ENCODE results near the gene TEKT2.

Gene TEKT2

DNA sequence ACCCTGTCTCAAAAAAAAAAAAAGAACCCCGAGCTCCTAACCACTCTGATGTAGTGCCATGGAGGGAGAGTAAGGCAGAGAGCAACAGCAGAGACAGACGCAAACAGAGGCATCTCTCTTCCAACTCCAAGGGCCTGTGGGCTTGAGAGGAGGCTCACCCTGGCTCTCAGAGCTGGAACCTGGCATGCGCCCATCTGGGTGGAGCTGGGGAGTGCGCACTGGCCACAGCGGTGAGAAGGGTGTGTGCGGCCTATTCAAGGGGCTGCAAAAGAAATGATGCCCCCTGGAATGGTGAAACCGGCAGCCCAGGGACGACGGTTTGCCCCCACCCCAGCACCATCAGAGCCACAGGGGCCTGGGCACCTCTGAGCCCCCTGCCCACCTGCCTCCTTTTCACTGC lies 23.5 kb downstream of the TEKT2 start:
- no peak for FAIRE-seq

DNA sequence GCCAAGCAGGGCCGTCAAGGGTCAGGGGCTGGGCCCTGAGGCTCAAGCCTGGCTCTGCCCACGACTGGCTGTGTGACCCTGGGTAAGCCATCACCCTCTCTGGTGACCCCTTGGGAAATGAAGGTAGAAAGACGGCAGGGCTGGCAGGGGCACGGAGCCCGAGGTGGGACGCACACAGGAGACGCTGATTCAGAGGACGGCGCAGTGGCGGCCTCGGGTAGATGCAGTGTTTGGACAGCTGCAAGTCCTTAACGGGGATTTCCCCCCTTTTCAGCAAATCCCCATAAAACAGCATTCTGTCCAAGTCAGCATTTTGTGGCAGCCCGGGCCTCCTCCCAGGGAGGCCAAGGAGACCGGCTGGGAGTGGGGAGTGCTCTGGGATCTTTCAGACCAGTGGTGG lies 24.4 kb downstream of the TEKT2 start:
- FAIRE-seq, result no peak

DNA sequence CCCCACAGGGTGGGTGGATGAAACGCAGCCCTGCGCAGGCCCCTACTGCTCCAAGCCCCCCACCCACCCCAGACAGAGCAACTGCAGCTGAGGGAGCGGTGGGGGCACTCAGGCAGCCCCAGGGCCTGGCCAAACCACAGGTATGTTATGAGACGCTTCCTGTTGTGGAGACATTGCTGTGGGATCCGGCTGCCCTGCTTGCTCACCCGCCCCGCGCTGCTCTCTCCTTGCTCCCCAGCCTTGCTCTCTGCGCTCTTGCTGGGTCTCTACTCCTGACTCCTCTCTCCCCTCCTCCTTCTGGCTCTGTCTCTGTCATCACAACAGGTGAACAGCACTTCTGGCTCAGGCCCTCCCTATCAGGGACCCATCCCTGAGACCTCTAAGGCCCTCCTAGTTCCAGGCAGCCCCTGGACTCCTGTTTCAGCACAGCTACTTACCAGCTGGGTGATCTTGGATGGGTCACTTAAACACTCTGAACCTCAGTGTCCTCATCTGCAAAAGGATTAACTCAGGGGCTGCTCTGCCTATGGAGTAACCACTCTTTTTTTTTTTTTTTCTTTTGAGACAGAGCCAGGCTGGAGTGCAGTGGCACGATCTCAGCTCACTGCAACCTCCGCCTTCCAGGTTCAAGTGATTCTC lies 25.3 kb downstream of the TEKT2 start:
- FAIRE-seq, result no peak

DNA sequence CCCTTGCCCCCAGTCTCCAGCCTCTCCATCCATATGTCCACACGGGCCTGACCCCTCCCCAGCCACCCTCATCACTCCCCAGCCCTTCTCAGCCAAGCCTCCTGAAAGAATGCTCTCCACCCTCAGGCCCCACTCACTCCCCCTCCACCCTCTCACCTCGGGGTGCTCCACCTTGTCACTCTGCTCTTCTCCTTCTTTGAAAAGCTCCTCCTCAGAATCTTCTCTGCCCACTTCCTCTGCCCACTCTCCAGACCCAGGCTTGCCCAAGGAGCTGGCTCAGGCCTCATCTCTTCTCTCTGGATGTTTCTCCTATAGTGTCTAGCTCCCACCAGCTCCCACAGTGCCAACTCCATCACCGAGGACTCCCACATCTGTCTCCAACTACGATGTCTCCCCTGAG lies 27.3 kb downstream of the TEKT2 start:
- no peak for FAIRE-seq

DNA sequence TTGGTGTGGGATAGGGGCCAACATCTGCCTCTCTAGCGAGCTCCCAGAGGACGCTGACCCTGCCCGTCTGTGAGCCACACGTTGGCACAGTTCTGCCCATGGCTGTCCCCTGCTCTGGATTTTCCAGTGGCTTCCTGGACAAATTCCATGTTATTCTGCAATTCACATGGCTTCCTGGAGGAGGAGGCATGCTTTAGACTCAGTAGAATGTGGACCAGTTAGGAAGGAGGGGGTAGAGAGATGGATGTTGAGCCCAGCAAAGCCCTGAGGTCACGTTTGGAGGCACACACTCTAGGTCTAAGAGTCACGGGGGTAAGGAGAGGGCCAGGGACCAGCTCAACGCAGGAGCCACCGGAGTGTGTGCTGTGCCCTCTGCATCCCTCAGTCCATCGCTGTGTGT lies 28.9 kb downstream of the TEKT2 start:
- no peak for FAIRE-seq

DNA sequence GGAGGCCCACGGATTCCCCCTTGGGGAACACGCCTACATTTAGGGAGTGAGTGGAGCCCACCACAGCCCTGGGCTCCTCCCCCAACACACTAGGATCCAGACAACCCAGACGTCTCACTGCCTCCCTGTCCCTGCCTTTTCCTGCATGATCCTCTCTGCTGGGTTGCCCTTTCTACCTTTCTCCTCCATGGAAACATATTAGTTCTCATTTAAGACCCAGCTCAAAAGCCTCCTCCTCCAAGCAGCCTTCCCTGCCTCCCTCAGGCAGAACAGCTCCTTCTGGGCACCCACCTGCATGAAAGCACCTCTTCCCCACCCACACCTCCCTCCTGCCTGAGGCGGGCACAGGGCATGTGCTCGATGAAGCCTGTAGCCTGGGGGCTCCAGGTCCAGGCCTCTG lies 30.5 kb downstream of the TEKT2 start:
- no peak for FAIRE-seq

DNA sequence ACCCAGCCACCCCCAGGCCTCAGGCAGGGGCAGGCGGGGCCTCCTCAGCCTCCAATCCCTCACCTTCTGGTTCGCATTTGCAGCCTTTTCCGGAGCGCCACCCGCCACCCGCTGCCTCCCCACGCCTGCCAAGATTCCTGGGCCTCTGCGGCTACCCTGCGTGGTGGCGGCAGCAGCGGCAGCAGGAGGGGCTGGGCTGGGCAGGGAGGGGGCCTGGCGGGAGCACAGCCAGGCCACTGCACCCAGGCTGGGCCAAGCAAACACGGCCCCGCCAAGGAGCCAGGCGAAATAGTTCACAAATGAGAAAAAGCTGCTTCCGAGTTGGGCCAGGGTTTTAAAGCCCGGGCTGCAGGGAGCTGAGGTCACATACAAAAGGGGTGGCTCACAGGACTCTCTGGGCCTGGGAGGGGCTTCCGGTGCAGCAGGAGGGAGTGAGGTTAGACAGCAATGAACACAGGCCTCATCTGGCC lies 31.3 kb downstream of the TEKT2 start:
- FAIRE-seq, result no peak

DNA sequence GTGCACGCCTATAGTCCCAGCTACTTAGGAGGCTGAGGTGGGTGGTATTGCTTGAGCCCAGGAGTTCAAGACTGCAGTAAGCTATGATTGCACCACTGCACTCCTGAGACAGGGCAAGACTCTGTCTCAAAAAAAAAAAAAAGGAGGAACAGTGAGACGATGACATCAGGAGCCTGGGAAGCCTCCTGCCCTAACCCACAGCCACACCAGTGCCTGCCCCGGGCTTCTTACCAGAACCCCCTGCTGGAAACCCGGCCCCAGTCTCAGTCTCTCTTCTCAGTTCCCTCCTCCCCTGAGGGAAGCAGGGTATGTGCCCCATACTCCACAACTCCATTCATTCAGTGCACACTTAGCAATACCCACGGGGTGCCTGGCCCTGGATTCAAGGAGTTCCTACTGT lies 32.0 kb downstream of the TEKT2 start:
- no peak for FAIRE-seq

DNA sequence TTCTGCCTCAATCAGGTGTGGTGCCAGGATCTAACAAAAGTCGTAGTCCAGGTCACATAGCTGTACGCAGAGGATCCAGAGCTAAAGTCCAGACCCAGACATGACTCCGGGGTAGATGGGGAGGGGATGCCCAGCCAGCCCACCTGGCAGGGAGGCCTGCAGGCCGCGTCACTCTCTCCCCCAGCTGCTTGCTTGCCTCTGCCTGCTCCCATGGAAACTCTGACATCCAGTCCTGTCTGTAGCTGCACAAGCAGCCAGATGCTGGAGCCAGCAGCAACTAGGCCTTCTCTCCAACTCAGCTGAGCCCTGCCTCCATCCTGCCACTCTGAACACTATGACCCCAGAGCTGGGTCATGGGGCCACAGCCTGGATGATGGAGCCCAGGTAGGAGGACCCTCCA lies 33.0 kb downstream of the TEKT2 start:
- no peak for FAIRE-seq

DNA sequence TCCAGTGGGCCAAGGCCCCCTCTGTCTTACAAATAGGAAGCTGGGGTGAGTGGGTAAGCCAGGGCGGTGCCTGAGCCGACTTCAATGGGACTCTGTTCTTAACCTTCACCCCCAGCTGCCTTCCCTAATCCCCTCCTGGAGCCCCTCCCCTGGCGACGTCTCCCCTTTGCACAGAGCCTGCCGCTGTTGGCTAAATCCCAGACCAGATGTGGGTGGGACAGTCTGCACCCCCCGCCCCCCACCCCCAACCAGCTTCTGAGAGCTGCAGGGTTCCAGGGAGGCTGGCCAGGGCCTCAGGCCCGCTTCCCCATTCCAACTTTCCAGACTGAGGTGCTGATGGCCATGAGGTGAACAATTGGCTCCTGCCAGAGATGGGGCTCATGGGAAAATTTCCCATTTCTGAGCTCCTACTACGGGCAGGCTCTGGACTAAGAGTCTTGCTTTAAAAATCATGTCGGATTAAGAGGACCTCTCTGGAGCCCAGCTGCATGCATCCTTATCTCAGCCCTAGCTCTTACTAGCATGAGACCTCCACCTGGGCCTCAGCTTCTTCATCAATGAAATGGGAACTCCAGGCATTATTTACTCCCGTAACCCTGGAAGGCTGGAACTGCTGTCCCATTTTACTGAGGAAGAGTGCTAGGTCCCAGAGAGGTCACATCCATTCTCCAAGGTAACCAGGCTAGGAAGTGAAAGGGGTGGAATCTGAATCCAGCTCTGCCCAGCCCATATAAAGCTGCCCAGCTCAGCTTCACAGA lies 34.7 kb downstream of the TEKT2 start:
- FAIRE-seq, result no peak

DNA sequence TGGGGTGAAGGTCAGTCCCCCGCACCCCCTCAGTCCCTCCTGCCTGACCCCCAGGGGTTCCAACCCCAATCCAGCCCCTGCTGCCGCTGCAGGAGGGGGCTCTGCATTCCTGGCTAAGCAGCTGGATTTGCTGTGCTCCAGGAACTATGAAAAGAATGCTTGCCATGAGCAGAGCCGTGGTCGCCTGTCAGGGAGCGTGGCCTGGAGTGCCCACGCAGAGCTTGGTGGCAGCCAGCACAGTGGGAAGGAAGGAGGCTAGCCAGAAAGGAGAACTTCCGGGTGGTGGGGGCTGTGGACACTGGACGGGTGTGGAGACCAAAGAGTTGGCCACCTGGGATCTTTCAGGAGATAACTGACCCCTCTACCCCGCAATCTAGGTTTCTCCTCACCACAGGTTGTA lies 35.6 kb downstream of the TEKT2 start:
- FAIRE-seq, result no peak

DNA sequence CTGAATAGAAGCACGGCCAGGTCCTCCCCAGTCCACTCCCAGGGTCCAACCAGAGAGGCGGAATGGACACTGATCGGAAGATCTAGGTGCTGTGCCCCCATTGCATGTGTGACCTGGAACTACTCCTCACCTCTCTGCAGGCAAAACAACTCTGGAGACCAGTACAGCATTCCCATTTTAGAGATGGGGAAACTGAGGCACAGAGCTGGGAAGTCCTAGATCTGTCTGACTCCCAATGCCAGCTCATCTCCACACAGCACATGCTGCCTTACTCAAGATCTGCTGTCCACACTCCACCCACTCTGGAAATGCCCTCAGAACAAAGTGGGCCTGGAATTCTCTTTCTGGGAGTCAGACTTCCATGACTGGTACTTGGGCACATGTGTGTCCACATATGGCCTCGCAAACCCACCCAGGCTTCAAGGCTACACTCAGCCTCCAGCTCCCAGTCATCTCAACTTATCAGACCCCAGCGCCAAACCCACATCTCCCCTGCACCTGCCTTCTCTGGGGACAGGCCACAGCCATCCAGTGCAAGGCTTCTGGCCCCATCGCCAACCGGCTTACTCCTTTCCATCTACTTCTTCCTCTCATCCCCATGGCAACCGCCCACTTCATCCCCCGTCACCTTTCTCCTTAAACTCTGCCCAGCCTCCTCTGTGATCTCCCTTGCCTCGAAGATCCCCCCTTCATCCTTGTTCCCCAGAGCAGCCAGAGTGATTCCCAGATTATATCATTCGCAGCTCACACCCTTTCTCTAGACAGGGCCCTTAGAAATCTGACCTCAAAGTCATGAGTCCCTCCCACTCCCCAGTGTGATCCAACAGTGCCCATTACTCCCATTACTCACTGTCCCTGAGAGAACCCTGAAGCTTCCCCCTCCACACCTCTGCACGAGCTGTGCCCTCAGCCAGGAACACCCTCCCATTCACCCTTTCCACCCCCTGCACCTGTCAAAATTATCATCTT lies 38.5 kb downstream of the TEKT2 start:
- FAIRE-seq, result no peak

DNA sequence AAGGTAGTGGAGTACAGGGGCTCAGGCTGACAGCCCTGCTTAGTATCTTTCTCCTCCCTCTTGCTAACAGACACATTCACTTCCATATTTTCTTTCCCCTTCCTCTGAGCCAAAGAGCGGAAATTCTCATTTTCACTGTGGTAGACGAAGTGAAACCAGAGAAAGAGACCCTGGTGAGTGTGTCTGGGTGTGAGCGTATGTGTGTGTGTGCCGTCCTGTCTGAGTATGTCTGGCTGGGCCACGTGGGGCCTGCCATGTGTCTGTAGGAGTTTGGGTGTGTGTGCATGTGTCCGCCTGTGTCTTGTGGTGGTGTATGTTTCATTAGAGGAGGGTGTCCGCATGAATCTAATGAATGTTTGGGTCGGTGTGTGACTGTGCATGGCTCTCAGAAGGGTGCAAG lies 39.5 kb downstream of the TEKT2 start:
- FAIRE-seq, result no peak

DNA sequence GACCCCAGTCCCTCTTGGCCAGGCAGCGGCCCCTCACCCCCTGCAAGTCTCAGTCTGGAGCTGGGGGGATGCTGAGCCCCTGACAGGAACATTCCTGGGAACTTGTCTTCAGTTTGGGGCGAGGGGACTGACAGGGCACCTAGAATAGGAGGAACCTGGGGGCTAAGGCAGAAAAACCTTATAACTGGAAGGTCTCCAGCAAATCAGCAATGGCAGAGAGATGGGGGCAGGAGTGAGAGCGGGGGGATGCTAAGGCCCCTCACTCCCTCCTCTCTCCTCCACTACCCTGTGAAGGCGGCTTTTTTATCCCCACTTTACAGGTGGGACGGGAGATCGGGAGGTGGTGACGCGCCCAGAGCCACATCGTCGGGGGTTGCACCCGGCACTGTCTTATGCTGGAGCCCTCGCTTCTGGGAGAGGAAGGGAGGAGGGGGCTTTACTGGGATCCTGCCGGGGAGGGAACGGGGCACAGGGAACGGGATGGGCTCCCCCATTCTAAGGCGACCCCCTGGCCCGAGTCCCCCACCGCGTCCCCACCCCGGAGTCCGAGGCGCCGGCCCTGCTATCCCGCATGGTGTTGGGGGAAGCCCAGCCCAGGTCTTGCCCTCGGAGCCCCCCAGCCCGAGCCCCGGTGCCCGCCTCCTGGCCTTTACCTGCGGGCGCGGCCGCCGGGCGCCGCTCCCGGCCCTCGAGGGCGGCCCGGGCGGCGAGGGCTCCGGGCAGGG lies 40.7 kb downstream of the TEKT2 start:
- FAIRE-seq, result no peak

DNA sequence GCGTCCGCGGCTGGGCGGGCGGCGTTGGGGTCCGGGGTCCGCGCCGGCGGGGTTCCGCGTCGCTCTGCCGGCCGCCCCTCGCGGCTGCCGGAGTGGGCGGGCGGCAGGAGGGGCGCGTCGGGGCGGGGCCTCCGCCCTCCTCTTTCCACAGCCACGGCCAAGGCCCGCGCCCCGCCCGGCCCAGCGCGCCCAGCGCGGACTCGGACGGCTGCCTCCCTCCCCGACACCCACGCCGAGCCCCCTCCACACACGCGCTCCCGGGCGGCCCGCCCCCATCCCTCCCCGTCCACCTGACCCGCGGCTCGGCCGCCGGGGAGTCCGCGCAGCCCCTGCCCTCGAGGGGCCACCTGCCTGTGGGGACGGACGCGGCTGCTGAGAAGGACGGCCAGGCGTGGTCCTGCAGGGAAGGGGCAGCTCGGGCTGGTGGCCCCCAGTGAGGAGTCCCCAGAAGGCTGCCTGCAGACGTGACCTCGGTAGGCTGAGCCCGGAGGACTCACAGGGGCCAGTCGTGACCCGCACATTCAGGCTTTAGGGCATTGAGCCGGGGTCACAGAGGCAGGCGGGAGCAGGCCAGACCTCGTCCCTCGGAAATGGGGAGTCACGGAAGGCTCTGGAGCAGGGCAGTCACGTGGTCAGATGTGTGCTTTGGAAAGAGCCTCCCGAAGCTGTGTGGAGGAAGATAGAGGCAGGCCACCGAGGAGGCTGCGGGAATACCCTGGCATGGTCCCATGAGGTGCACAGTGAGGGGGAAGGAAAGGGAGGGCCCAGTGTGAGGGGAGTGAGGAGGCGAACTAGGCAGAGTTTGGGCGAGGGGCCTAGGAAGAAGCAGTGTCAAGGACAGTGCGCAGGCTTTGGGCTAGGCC lies 41.5 kb downstream of the TEKT2 start, which contains the start of gene COL8A2:
Gene COL8A2 (minus strand): TSS at position 94 of the 863 bp plus-strand sequence. CDS start 24,980 bp downstream, outside the sequence.
- no peak for FAIRE-seq

DNA sequence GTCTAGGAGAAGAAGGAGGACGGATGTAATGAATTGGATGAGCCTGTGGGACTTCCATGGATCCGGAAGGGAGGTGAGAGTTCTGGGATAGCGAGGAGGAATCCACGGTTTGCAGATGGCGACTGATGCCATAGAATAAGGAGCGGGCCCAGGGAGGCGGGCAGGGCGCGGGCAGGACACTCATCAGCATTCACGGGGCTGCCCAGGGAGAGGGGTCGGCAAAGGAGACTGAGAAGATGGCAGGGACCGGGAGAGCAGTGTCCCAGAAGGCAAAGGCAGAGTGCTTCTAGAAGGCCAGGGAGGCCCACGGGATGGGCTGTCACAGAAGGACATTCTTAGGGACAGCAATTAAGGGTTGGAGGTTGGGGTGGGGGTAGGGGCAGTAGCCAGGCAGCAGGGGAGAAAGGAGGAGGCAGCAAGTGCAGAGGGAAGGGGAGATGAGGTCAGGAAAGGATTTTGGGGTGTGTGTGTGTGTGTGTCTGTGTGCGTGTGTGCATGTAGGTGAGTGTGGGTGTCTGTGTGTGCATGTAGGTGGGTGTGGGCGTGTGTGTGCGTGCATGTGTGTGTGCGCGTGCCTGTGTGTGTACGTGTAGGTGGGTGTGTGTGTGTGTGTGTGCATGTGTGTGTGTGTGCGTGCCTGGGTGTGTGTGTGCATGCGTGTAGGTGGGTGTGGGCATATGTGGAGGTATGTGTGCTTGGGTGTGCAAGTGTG lies 42.3 kb downstream of the TEKT2 start:
- no peak for FAIRE-seq

DNA sequence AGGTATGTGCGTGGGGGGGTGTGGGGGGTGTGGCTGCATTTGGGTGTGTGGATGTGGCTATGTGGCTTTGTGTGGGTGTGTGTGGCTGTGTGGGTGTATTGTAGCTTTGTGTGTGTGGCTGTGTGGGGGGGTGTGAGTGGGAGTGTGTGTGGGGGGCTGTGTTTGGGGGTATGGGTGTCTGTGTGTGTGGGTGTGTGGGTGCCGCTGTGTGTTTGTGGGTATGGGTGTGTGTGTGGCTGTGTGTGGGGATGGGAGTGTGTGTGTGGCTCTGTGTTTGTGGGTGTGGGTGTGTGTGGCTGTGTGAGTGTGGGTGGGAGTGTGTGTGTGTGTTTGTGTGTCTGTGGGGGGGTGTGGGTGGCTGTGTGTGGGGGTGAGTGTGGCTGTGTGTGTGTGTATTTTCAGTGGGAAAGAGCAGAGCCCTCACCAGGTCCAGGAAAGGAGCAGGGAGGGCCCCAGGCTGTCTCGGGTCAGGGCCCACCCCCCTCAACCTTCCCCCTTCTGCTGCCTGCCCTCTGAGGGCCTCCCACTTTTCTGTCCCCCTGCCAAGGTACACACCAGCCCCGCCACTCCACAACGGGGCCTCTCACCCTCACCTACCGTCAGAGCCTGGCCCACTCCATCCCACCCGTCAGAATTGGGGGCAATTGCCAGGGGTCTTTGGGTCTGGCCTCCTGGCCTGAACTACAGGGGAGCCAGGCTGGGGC lies 43.1 kb downstream of the TEKT2 start:
- no peak for FAIRE-seq

DNA sequence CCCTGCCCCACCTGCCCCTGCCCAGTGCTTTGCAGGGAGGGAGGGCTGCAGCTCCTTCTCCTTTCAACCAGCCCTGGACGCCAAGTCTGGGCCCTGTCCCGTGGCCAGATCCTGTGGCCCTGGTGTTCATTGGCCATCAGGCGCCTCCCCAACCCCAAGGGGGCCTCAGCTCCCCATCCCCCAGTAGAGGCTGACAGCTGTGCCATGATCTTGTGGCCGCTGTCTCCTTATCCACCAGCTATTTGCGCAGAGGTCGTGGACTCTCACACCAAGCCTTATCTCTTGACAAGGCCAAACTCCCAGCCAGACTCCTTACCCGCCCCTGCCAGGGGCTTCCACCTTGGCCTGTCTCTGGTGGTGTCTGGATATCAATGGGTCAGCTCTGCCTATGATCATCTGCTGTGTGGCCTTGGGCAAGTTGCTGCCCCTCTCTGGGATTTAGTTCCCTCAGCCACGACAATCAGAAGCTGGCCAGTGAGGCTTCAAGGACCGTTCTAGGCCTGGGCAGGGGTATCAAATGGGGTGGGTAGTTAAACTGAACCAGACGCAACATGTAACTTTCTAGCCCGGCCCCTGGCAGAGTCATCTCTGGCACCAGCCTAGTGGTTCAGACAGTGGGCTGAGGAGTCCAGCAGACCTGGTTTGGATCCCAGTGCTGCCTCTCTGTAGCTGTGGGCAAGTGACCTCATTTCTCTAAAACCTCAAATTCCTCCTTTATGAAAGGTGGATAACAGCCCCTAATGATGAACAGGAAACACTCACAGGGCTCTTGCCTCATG lies 44.4 kb downstream of the TEKT2 start:
- FAIRE-seq, result no peak

DNA sequence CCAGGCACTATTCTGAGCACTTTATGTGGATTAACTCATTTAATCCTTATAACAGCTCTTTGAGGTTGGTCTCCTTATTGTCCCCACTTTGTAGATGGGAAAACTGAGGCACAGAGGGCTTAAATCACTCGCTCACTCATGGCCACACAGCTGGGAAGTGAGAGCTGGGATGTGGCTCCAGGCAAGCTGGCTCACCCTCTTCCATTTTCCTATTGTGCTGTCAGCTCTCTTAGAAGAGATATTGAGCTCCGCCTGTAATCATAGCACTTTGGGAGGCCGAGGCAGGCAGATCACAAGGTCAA lies 45.0 kb downstream of the TEKT2 start:
- no peak for FAIRE-seq

DNA sequence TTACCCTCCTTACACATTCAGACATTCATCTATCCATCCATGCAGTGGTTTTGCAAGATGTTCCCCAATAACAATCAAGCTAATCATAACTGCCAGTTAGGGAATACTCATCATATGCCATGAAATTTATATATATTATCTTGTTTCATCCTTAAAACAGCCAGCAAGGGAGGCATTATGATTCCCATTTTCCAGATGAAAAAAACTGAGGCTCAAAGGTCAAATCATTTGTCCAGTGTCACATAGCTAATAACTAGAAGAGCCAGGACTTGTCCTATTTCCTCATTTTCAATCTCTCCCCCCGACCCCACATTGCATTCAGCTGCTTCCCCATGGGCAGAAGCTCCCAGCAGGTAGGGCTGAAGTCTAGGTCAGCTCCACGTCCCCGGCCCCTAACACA lies 48.1 kb downstream of the TEKT2 start:
- FAIRE-seq, result no peak

Data from islet of Langerhans (tissue), 1 donor.